Right cardiac atrium (tissue), 5 donors: ENCODE data around the gene INTS1. TPM values are rescaled to one million over a fixed set of nuclear protein-coding genes. Genes with fewer than 3 reads are reported as not detected.

Experiments
- ATAC-seq, 2 donors: fragments of 200-7000 bp; cut with Tn5 transposase; one replicate each; pipeline versions ENCODE4 v1.8.0 to v1.9.1; 2020; ENCODE audit warnings: moderate library complexity in 2 of 2, mild to moderate bottlenecking in 1 of 2
- DNase-seq, 3 donors: peaks; one replicate each; pipeline ENCODE4 v3.0.0-alpha.2; 2020
- H3K27ac ChIP-seq: one replicate; pipeline ENCODE4 v1.5.1; 2013; ENCODE audit warnings: mild to moderate bottlenecking, low read length, control low read depth, moderate library complexity
- H3K27me3 ChIP-seq: one replicate; pipeline ENCODE4 v1.6.1; 2013; ENCODE audit not compliant: control insufficient read depth, insufficient read depth
- H3K4me1 ChIP-seq: one replicate; pipeline ENCODE4 v1.6.1; 2013; ENCODE audit warnings: low read length; ENCODE audit not compliant: control insufficient read depth, insufficient read depth
- H3K4me3 ChIP-seq: one replicate; pipeline ENCODE4 v1.5.1; 2013; ENCODE audit warnings: low read length, control low read depth
- H3K9me3 ChIP-seq: one replicate; pipeline ENCODE4 v1.6.1; 2013; ENCODE audit warnings: low read length; ENCODE audit not compliant: control insufficient read depth
- WGBS: extraction: QIAGEN DNeasy Blood & Tissue Kit; methylation state at CpG from one replicate; pipeline ENCODE4 v1.1.7; 2013; 5-methylcytosine and 5-hydroxymethylcytosine counted together
- intact Hi-C, 4 donors: fragments of 100-400 bp; cut with DNase I; formaldehyde crosslinking; loops; one replicate each; pipeline versions ENCODE4 v1.11.0 to v1.14.0; 2022 to 2023
- polyA plus RNA-seq: library from polyadenylated mRNA; stranded (reverse); fragments of 200-250 nt; gene quantifications from one replicate; pipeline ENCODE4 v1.2.3, GENCODE V29; 2013
- total RNA-seq, 4 donors: library from RNA; stranded (reverse); fragmentation: NEBNext Ultra II Directional; extraction: Animal tissue kit (Norgen Biotek cat#: 25700); gene quantifications; one replicate each; pipeline ENCODE4 v1.2.1, GENCODE V29; 2021
- donor health status: healthy with polysubstance abuse.
- donor health status: DM: no; HTN: yes; CAD: no.
- donor health status: DM: no; HTN: no; CAD: no.
- donor health status: DM: no; HTN: yes; CAD: no; lungs with severe emphysema.
- donor health status: DM: yes; HTN: yes; CAD: no.

Gene INTS1
- total and polyA plus RNA-seq, 5 donors, result 30.6 to 48.3 (median 45.6) TPM

- intact Hi-C loops, result no loop called here
- H3K27me3 ChIP-seq, result no peaks in the 10 kb centered on the region
- peaks cover 10% of the 10 kb centered on the region for H3K4me1 ChIP-seq
- ATAC-seq (no peak), DNase-seq (peak; percentile 11 to 53 (median 45))
- no peaks in the 10 kb centered on the region for H3K9me3 ChIP-seq
- no peak overlapping the region for H3K4me3 ChIP-seq
- H3K27ac ChIP-seq, result no peak overlapping the region
- WGBS, result 62% methylated on average over 6 of the region's 6 CpGs
Measured at GRCh38 chr7:1535100-1535458, 30.9 kb upstream of the INTS1 start.

DNA sequence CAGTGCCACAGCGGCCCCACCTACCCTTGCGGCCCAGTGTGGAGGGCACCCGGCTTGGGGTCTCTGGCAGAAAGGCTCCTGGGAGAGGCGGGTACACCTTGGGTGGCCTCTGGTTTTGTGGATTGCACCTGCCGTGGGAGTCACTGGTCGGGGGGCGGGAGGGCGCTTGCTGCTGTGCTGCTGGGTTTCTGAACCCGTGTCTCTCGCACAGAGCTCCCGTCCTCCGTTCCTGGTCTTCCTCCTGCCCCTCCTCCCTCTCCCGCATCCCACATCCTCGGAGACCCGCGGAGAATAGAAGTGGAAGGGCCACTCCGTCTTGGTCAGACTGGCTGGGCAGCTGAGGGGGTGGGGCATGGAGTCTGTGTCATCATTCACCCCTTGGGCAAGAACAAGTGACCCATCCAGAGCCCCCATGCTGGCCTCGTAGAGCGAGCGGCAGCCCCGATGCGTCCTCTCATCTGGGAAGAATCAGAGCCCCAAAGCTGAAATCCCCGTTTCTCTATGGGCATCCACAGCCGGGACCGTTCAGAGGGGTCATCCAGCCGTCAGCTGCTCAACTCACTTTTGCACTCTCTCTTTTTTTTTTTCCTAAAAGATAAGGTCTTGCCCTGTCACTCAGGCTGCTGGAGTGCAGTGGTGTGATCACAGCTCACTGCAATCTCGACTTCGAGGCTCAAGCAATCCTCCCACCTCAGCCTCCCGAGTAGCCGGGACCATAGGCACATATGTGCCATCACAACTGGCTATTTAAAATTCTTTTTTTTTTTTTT is 30.3 kb upstream of the INTS1 start:
- DNase-seq, result peak; percentile 28 to 63 (median 56)
- 89% methylated on average over 30 of the region's 30 CpGs for WGBS

DNA sequence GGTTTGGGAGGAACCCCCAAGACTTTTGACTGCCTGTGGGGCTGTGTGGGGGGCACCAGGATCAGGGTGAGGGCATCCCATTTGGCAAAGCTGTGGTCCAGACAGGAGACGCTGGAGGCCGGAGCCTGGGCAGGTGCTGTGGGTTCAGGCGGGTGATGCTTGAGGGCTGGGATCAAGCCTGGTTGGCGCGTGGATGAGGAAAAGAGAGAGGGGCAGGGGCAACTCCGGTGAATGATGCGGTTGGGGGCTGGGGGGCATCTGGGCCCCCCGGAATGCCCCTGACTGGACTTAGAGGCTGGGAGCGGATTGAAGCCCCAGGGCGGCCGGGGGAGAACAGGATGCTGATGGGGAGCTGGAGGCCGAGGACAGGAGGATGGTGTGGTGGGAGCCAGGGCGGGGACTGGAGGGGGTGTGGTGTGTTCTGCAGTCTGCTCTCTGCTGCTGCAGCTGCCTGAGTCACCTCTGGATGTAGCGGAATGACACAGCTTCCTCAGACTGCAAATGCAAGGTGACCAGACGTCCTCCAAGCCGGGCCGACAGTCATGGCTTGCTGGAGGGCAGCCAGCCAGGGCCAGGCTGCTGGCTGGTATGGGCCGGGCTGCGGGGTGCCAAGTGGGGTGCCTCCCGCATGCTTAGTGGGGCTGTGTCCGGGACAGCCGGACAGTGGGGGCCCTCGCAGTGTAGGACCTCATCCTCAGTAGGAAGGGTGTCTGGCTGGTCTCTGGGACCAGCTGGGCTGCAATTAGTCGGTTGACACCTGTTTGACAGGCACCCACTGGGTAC is 29.5 kb upstream of the INTS1 start:
- intact Hi-C loops, result no loop called here
- 68% methylated on average over 24 of the region's 24 CpGs for WGBS
- no peak overlapping the region for H3K4me3 ChIP-seq
- peak in 1 of 2 donors; percentile 4 for ATAC-seq
- no peaks in the 10 kb centered on the region for H3K9me3 ChIP-seq
- peaks cover 10% of the 10 kb centered on the region for H3K4me1 ChIP-seq
- peak; percentile 54 to 77 (median 69) for DNase-seq
- peak overlapping the region; percentile 96 for H3K27ac ChIP-seq
- no peaks in the 10 kb centered on the region for H3K27me3 ChIP-seq

More for the DNA sequence above, 30.3 kb upstream of the INTS1 start:
- no peaks in the 10 kb centered on the region for H3K9me3 ChIP-seq
- H3K27me3 ChIP-seq, result no peaks in the 10 kb centered on the region
- H3K27ac ChIP-seq, result peak overlapping the region; percentile 96
- peaks cover 10% of the 10 kb centered on the region for H3K4me1 ChIP-seq
- intact Hi-C loops, result no loop called here
- no peak for ATAC-seq
- no peak overlapping the region for H3K4me3 ChIP-seq

DNA sequence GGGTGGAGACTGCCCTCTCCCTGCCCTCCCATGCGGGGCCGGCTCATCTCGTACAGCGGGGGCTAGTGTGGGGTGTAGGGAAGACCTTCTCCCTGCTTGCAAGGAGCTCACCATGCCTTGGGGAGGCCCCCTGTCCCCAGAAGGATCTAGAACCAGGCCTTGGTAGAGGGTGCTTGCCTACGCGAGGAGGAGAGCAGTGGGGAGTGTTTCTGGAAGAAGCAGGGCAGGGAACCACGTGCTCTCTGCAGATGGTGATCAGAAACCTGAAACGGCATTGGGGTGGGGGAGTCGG is 29.0 kb upstream of the INTS1 start:
- no peak for ATAC-seq
- H3K4me3 ChIP-seq, result no peak overlapping the region
- intact Hi-C loops, result no loop called here
- H3K9me3 ChIP-seq, result no peaks in the 10 kb centered on the region
- H3K4me1 ChIP-seq, result peaks cover 10% of the 10 kb centered on the region
- 49% methylated on average over 9 of the region's 9 CpGs for WGBS
- no peak for DNase-seq
- H3K27me3 ChIP-seq, result no peaks in the 10 kb centered on the region
- H3K27ac ChIP-seq, result peak overlapping the region; percentile 96

DNA sequence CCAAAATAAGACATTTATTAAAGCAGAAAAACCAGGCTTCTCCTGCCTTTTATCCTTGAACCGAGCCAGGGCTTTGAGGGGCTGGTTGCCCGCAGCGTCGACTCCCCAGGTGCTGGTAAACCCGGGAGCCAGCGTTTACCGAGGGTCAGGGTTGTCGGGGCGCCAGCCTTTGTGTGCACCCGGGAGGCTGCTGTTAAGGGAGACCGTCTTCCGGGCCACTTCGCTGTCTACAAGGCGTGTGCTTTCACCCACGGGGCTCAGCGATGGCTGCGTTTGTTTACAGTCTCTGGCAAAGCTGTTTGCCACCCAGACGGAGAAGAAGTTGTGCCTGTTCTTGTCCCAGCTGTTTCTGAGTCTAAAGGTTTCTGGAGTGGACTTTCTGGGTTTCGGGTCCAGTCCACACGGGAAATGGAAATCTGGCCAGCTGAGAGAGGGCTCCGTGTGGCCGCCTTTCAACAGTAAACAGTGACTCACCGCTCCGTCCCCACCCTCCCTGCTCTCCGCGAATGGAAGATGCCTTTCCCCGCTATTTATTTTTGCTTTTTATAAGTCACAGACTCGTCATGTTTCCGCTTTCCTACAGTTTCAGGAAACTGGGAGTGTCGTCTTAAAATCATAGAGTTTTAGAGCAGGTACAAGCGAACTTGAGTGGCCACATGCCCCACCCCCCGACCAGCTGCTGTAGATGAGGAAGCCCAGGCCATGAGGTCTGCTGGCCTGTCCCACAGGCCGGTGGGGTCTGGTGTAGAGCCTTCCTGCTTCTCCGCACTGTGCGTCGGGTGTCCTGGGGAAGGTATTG is 28.5 kb upstream of the INTS1 start:
- H3K27me3 ChIP-seq, result no peaks in the 10 kb centered on the region
- ATAC-seq (peak; percentile 49 to 69), DNase-seq (peak; percentile 86 to 89 (median 86))
- H3K27ac ChIP-seq, result peak overlapping the region; percentile 96
- H3K4me1 ChIP-seq, result peaks cover 10% of the 10 kb centered on the region
- no peaks in the 10 kb centered on the region for H3K9me3 ChIP-seq
- peak overlapping the region; percentile 96 for H3K4me3 ChIP-seq
- intact Hi-C loops, result no loop called here
- 12% methylated on average over 36 of the region's 36 CpGs for WGBS

DNA sequence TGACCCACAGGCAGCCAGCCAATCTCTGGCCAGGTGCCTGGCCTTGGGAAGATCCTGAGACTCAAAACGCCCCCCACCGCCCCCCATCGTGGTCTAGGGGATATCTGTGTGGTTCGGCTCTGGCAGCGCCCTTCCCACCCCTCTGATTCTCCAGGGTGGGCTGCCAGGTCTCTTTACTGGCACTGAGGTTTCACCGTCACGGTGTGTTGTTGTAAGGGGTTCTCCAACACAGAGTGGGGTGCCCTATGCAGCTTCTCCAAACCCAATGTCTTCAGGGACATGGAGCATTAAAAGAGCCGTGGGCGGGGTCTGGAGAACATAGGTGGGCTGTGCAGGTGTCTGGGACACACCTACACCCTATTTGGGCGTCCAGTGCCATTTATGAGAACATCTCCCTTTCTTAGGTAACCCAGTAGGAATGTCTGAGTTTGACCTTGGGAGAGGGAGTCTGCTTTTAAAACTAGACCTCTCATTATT is 27.8 kb upstream of the INTS1 start:
- peak overlapping the region; percentile 96 for H3K4me3 ChIP-seq
- peaks cover 10% of the 10 kb centered on the region for H3K4me1 ChIP-seq
- H3K9me3 ChIP-seq, result no peaks in the 10 kb centered on the region
- H3K27ac ChIP-seq, result peak overlapping the region; percentile 96
- no peaks in the 10 kb centered on the region for H3K27me3 ChIP-seq
- intact Hi-C loops, result no loop called here
- WGBS, result 41% methylated on average over 10 of the region's 10 CpGs
- DNase-seq, result peak in 1 of 3 donors; percentile 31
- no peak for ATAC-seq

- intact Hi-C loops, result no loop called here
- Histone ChIP-seq H3K9me3 (no peaks in the 10 kb centered on the region), H3K4me1 (peaks cover 7% of the 10 kb centered on the region), H3K27ac (peak overlapping the region; percentile 96), H3K27me3 (no peaks in the 10 kb centered on the region), H3K4me3 (peak overlapping the region; percentile 96)
- peak; percentile 35 to 80 (median 77) for DNase-seq
- 3% methylated on average over 55 of the region's 55 CpGs for WGBS
- ATAC-seq, result peak; percentile 2 to 8
Measured at GRCh38 chr7:1531263-1531978, 27.2 kb upstream of the INTS1 start.

GRCh38 chr7:1530946-1531262 is 26.7 kb upstream of the INTS1 start:
- DNase-seq (no peak), ATAC-seq (no peak)
- H3K9me3 ChIP-seq, result no peaks in the 10 kb centered on the region
- H3K27me3 ChIP-seq, result no peaks in the 10 kb centered on the region
- H3K4me3 ChIP-seq, result peak overlapping the region; percentile 96
- H3K27ac ChIP-seq, result peak overlapping the region; percentile 96
- WGBS, result under 1% methylated on average over 45 of the region's 45 CpGs
- intact Hi-C loops, result no loop called here
- peaks cover 7% of the 10 kb centered on the region for H3K4me1 ChIP-seq

DNA sequence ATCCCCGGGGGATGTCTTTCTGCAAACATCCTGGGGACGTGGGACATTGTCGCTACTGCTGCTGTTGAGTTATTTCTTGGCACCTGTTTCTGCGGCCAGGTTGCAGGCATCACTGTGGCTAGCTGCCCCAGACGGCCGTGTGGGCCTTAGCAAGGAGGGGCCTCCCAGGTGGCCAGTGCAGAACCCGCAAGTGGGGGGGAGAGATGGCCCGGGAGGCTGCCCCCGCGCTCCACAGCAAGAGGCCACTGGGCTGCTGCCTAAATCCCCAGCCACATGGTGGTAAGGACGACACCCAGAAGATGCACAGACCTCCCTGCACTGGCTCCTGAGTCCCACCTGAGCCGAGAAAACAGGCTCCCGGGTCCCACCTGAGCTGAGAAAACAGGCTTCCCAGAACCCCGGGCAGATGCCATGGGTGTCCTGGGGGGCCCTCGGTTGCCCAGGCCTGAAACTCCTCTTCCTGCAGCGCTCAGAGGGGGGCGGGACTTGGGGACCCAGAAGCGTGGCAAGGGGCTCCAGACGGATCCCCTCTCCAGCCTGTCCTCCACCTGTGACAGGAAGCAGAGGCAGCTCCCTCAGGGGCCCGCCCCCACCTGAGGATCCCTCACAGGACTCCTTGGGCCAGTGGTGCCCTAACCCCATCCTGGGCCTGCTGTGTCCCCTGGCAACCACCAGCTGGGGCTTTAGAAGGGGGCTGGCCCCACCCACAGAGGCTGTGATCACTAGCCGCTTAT is 25.4 kb upstream of the INTS1 start:
- ATAC-seq, result no peak
- Histone ChIP-seq H3K27me3 (no peaks in the 10 kb centered on the region), H3K4me1 (peaks cover 7% of the 10 kb centered on the region), H3K4me3 (no peak overlapping the region), H3K9me3 (no peaks in the 10 kb centered on the region), H3K27ac (no peak overlapping the region)
- intact Hi-C loops, result no loop called here
- WGBS, result 70% methylated on average over 21 of the region's 21 CpGs
- DNase-seq, result peak in 2 of 3 donors; percentile 64 to 69

- intact Hi-C loops, result no loop called here
- Histone ChIP-seq H3K4me1 (no peaks in the 10 kb centered on the region), H3K4me3 (no peak overlapping the region), H3K27ac (no peak overlapping the region), H3K27me3 (no peaks in the 10 kb centered on the region), H3K9me3 (no peaks in the 10 kb centered on the region)
- WGBS, result 45% methylated on average over 6 of the region's 6 CpGs
- peak in 1 of 2 donors; percentile 37 for ATAC-seq
- DNase-seq, result peak in 2 of 3 donors; percentile 41 to 46
Measured at GRCh38 chr7:1526271-1526754, 22.1 kb upstream of the INTS1 start.
